HG02798 (cell line): ENCODE results near the gene KCND3.

Experiments used
- ATAC-seq: cut with Tn5 transposase; IDR thresholded peaks from one replicate; pipeline ENCODE4 v1.9.1; 2021; ENCODE audit warnings: mild to moderate bottlenecking; ENCODE audit not compliant: unreplicated experiment, poor library complexity

Gene KCND3

GRCh38 chr1:111736548-111737215 is 252.8 kb downstream of the KCND3 start:
- ATAC-seq, result no peak

DNA sequence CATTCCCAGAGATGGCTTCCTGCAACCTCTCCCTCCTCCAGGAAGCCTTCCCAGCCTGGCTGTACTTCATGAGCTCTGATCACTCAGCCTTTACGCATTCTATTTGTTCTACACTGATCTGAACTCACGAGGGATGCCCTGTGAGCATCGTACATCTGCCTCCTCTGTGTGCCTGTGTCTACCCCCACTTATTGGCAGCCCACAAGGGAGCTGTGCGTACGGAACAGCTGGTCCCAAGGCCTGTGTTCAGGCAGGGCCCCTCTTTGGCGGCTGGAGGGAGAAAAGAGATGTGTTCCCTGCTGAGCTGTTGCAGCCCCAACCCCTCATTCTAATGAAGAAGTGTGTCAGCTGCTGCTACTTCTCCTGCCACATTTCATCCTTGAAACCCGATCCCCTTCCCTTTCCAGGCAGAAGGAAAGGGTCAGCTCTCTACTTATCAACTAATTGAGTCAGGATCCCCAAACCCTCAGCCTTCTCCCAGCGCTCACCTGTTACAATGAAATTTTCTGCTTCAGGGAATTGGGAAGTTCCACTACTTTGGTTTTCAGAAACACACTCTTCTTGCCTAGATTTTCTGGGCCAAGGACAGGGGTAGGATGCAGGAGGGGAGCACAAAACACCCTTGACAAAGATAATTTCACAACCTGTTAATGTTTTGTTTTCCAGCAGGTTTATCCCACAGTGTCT is 253.5 kb downstream of the KCND3 start:
- no peak for ATAC-seq

GRCh38 chr1:111735321-111735720 is 254.1 kb downstream of the KCND3 start:
- ATAC-seq, result no peak

GRCh38 chr1:111734856-111735255 is 254.6 kb downstream of the KCND3 start:
- no peak for ATAC-seq

DNA sequence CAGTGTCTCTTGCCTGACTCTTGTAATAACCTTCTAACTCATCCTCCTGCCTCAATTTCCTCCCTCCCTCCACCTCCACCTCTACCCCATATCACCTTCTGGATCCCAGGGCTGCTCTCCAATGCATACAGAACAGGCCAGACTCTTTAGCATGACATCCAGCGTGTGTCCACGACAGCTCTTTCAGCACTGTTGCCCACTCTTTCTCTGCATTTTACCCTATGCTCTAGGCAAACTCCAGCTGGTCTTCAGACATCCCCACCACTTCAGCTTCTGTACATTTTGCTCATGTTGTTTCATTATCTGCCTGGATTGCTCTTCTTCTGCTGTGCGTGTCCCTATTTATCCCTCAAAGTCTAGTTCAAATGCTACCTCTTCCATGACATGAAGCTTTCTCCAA is 255.0 kb downstream of the KCND3 start:
- no peak for ATAC-seq

- no peak for ATAC-seq
Measured at GRCh38 chr1:111733992-111734341, 255.5 kb downstream of the KCND3 start.

DNA sequence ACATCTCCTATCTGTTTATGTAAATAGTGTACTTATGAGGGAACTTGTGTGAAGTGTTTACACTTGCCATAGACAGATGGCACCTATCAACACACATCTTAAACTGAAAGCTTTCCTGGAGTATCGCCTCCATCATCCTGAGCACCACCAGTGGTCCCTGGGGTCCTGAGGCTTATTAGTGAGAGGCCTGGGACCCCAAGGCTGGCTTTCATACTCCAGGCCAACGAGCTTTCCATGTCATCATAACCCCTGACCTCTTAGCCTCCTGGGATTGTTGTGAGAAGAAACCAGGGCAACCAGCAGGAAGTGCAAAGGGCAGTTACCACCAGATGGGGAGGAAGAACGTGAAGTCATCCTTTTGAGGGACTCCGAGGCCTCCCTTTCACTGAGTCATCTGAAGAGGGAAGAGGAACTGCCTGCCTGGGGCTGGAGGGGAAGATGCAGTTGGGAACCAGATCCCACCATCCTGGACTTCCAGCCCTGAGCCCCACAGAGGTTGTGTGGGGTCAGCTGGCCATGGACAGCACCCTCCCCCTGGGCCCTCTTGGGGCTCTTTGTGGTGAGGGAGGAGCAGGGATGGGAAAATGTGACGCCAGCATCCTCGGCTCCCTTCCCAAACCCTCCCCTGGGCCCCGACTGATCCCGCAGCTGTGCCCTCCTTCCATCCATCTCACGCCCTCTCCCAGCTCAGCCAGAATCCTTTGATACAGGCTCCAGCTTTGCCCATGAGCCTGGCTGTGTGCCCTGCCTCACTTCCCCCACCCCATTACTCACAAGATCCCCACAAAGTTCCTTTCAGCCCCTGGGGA is 256.1 kb downstream of the KCND3 start:
- ATAC-seq, result no peak

DNA sequence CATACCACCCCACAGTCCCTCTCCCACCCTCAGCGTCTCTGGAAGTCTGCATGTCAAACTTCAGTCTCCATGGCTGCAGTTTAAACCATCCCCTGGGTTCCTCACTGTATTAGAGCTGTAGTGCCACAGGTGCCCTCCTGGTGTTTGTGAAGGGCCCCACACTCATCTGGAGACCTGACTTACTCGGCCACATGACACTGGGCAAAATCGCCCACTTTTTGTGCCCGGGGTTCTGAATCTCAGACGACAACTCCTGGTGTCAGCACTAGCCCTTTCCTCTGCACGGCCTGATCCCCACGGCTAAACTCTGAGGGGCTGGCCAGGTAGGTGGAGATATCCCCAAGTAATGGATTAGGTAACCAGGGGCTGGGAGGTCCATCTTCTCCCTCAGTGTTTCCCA is 256.8 kb downstream of the KCND3 start:
- no peak for ATAC-seq

DNA sequence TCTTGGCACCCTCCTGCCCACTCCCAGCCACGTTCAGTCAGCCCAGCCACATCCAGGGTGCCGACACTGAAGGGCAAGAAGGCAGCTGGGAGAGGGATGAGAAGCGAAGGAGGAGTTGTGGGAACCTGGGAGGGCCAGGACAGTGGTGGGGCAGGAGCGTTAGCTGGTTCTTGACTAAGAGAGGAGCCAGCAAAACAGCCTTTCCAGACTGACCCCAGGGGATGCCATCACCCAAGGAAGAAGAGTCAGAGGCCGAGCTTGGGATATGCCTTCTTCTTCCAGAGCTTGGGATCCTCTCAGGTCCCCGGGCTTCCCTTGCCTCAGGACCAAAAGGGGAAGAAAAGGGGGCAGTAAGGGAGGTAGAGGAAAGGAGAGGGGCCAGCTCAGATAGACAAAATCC is 257.5 kb downstream of the KCND3 start:
- no peak for ATAC-seq

DNA sequence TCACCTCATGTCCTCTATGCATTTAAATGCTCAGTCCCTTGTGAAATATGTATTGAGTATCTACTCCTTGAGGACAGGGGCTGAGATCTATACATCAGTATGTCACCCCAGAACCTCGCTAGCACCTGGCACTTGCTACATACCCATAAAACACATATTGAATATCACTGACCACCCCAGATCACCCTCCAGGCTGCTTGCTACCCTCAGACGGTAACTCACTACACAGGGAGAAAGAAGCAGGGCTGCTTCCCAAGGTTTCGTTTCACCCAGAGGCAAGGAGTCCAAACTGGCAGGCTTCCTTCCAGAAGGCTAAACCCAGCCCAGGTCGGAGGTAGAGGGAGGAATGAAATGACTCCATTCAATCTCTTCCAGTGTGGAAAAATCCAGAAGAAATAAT is 258.8 kb downstream of the KCND3 start:
- no peak for ATAC-seq

- no peak for ATAC-seq
Measured at GRCh38 chr1:111729946-111730681, 259.4 kb downstream of the KCND3 start.

- ATAC-seq, result no peak
Measured at GRCh38 chr1:111729271-111729921, 260.1 kb downstream of the KCND3 start.

DNA sequence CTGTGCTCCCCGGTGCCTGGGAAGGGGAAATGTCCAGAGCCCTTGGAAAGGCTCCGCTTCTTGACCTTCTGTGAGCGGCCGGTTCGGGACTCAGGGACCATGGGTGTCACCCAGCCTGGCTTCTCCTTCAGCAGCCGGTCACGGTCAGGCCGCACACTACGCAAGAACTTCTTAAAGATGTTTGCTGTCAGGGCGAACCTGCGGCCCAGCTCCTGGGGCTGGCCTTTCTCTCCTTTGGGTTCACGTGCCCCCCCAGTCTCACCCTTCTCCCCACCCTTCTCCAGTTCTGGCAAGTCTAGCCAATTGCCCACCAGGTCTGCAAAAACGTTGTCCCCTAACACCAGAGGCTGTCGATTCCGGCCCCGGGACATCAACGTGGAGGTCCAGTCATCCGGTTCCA is 262.4 kb downstream of the KCND3 start:
- no peak for ATAC-seq

GRCh38 chr1:111725192-111725591 is 264.3 kb downstream of the KCND3 start:
- ATAC-seq, result no peak

- ATAC-seq, result no peak
Measured at GRCh38 chr1:111723871-111724270, 265.6 kb downstream of the KCND3 start.

DNA sequence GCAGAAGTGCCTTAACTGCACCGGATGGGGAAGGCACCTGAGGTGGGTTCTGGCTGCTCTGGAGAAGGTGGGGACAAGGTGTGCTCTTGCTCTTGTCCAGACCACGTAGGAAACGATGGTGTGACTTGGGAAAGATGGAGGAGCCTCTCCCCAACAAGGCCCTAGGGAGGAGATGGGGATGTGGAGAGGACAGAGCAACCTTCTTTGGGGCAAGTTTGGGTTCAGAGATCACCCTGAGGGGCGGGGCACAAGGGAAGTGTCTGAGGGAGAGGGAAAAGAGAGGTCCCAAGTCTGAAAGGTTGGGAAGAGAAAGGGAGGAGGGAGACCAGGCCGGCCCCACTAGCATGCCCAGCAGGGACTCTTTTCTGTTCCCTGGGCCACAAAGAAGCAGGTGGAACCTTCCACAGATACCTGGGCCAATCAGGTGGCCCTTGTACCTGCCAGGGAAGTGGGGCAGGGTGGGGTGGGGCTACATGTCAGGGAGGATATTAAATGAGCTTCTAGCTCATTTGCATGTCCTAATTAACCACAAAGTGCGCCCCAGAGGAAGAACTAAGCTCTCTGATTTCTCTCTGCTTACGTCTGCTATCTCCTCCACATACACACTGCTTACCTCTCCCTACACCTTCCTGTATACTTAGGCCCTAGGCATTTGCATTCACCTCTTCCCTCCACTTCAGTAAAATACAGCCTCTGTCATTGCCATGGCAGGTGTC is 266.2 kb downstream of the KCND3 start:
- ATAC-seq, result no peak

DNA sequence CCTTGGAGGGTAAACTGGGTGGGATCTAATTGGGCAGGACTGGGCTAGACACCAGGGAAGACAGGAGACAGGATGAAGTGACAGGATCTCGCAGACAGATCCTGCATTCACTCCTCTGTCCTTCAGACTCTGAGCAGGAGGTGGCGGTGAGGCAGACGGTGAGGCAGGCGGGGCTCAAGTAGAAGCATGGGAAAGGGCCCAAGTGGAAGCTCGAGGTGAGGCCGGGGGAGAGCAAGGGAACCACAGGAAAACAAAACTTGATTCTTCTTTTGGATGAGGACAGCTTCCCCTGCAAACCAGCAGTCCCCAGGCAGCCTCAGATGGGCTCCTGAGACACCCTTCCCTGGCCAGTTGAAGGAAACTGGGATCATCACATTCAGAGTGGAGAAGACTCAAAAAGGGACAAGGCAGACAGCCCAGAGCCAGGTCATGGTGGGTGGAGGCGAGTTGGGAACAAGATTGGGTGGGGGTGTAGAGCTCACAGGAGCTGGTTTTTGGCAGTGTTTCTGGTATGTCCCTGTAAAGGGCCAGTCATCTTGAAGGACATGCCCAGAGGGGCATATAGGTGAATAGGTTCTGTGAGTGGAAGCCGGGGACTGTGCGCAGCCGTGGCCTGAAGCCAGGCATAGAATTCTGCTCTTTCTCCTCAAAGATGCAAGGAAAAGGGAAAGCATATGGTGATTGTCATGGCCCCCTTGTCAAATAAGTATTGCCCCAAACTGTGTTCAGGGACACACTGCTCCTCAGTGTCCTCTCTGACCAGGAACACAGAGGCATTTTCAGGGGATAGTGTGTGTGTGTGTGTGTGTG is 268.3 kb downstream of the KCND3 start:
- ATAC-seq, result no peak
